Stimulated activated CD8-positive, alpha-beta memory T cell treated with anti-CD3 and anti-CD28 coated beads, Interleukin-15, amount 100 ng/mL, for 24 hours (primary cell): ENCODE measurements around the gene SLC44A5.
"Not testable (repeated sequence)": the region's sequence is repeated elsewhere in the genome, so short reads cannot be mapped to it uniquely, and the experiment has no call there.

ENCODE experiments used
- DNase-seq: peaks from one replicate; pipeline ENCODE4 v3.0.0-alpha.2; 2020; ENCODE audit warnings: low read depth

The SLC44A5 gene

DNA sequence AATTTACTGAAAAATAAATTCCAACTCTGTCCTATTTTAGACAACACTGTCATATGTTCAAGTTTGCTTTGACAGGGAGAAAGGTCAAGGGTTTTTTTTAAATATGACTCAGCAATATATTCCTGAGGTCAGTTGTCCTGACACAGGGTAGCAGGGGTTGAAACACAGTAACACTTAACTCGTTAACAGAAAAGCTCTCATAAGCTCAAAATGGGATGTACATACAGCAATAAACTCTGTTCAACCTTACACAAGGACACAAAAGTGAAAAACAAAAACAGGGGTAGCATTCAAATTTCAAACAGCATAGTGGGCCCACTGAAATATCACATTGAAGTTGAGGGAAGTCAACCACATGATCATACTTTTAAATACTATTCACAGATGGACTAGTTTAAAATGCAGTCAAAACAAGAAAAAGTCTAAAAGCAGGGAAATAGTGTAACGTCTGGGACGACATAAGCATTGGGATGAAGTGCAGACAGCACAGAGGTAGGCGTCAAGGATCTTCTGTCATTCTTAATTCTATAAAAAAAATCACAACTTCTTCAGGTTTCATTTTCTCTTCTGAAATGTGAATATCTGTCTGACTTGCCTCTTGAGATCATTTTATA is 89.9 kb downstream of the SLC44A5 start:
- no peak for DNase-seq

DNA sequence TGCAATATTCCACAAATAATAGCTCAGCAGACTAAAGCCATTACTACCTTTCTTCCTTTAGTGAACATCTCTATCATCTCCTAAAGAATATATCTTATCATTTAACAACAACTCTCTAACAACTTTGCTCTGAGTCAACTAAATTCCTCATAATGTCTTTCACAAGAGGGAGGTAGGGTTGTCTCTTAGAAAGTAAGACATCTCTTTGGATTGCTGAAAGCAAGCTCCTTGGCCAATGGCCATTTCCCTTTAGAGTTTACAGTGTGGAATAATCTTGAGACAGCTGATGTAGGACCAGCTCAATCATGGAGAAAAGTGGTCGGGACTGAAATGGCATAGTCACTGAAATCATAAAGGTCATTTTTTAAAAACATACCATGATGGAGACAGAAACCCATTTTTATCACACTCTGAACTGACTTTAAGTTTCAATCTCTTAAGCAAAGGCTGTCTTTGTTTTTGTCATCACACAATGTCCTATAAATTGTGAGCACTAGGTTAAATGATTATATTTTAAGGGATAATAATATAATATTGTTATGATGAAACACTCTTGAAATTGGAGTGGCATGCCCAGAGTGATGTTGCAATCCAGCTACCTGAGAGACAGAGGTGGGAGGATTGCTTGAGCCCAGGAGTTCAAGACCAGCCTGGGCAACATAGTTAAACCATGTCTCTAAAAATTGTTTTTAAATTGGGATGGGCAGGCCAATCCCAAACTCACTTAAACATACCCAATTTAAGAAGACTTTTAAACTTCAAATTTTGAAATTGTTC is 91.1 kb downstream of the SLC44A5 start:
- DNase-seq = no peak

GRCh38 chr1:75518686-75519085 is 92.2 kb downstream of the SLC44A5 start:
- no peak for DNase-seq

DNA sequence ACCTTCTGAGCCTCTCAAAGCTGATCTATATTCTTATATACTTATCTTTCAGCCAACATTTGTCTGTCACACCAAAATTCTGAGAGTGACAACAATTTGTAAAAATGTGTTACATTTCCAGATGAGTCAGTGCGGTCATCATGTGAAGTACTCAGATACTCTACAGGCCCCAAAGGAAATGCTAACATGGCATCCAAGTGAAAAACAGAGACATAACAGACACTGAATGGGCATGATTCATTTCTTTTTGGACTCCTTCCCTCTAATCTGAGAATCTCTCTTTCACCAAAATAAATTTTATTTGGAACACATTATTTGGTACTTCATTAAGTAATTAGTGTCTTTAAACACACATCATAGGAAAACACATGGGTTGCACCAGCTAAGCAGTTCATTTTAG is 96.6 kb downstream of the SLC44A5 start:
- DNase-seq = no peak

- no peak for DNase-seq
These were observed 103.9 kb downstream of the SLC44A5 start for GRCh38 chr1:75506976-75507375.

DNA sequence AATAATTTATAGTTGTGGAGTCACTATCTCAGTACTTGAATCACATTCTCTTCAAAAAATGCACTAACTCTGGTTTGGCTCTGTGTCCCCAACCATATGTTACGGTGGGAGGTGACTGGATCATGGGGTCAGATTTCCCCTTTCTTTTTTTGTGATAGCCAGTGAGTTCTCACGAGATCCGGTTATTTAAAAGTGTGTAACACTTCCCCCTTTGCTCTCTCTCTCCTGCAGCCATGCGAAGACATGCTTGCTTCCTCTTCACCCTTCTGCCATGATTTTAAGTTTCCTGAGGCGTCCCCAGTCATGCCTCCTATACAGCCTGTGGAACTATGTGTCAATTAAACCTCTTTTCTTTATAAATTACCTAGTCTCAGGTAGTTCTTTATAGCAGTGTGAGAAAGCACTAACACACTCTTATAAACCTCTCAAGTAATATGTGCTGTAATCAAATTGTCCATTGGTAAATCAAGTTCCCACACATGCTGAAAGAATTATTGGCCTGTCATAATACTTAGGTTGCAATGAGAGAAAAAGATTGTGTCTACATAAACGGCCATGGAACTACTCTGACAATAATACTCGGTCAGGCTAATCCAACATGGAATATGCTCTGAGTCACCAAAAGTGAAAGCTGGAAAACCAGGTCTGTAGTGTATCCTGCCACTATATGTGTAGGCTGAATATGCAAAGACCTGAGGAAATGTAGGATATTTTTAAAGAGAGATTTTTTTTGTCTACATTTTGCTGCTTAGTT is 107.5 kb downstream of the SLC44A5 start:
- no peak for DNase-seq

DNA sequence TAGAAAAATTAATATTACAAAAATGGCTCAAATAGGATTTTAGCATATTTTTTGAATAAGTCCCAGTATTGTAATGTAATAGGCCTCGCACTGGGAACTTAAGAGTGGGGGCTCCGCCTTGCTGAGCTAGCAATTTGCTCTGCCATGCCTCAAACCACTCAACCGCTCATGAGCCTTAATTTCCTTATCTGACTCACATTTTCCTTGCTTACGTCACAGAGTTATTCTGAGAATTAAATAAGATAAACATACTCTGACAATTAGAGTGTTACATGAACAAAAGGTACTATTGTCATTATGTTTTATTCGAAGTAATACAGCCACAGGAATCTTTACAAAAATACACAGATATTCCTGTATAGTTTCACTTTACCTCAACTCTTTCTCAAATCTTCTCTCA is 108.1 kb downstream of the SLC44A5 start:
- no peak for DNase-seq

DNA sequence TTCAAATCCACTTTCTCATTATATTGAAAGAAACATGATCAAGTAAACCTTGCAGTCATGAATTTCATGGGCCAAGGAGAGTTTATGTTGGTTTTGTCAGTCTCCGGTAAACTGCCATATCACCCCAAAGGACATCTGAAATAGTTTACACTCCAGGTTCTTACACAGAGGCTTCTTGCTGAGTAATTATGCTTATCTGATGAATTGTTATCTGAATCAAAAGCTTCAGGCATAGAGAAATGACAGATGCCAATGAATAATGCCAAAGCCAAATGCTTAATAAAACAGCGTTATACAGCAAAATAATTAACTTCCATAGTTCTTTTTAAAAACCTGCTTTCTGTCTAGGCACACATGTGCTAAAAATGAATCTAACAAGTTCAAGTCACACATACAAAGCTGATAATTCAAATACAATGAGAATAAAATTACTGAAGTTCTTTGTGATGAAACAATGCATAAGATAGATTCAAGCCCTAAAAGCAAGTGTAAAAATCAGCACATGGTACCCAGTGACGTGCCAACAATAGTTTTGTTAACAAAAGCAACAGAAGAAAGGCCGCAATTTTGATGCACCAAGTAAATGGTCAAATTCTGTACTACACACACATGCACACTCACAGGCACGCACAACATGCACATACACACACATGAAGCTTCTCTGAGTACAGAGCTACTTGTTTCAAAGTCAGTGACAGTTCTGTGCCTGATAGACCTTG is 109.2 kb downstream of the SLC44A5 start:
- DNase-seq = no peak

DNA sequence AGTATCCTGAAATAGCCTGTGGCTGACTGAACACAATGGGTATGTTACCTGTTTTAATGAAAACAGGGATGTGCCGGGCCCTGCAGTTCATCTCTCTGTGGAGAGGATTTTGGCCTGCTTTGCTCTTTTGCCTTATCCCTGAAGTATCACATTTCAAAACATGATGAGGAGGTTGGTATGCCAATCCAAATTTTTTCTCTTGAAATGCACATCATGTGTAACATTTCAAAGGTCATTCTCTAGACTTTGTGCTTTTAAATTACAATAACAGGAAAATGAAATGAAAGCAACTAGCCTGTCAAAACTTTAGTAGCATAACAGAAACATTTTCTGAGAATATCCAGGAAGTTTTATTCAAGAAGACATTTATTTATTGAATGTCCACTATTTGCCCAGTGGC is 118.9 kb downstream of the SLC44A5 start:
- no peak for DNase-seq

DNA sequence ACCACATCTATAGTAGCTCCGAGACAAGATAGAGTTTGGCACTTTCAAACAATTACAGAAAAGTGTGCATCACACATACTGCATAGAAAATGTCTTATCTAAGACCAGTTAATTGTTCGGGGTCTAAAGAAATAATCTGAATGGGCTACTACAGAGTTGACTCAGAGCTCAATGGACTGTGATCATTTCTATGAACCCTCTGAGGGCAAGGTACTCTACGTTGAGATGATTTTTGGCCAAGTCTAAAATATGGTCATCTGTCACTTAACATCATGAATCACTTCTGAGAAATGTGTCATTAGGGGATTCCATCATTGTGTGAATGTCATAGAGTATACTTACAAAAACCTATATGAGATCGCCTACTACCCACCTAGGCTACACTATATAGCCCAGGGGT is 123.5 kb downstream of the SLC44A5 start:
- DNase-seq = no peak

- no peak for DNase-seq
These were observed 126.1 kb downstream of the SLC44A5 start for GRCh38 chr1:75484789-75485188.

GRCh38 chr1:75482951-75483350 is 128.0 kb downstream of the SLC44A5 start:
- DNase-seq = no peak

DNA sequence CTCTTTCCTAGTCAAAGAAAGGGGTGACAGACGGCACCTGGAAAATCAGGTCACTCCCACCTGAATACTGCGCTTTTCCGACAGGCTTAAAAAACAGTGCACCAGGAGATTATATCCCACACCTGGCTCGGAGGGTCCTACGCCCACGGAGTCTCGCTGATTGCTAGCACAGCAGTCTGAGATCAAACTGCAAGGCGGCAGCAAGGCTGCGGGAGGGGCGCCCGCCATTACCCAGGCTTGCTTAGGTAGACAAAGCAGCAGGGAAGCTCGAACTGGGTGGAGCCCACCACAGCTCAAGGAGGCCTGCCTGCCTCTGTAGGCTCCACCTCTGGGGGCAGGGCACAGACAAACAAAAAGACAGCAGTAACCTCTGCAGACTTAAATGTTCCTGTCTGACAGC is 134.4 kb downstream of the SLC44A5 start:
- not testable (repeated sequence) for DNase-seq

DNA sequence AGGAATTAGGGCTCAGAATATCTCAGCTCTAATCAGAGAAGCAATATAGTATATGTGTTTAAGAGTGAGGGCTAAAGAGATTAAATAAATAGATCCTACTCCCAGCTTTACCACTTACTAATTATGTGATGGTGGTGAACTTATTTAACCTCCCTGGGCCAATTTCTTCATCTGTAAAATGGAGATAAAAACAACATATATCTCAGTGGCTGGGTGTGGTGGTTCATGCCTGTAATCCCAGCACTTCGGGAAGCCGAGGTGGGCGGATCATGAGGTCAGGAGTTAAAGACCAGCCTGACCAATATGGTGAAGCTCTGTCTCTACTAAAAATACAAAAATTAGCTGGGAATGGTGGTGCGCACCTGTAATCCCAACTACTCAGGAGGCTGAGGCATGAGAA is 135.2 kb downstream of the SLC44A5 start:
- DNase-seq = no peak

- no peak for DNase-seq
These were observed 137.8 kb downstream of the SLC44A5 start for GRCh38 chr1:75472971-75473603.

GRCh38 chr1:75472089-75472970 is 138.6 kb downstream of the SLC44A5 start:
- DNase-seq = no peak

- DNase-seq = no peak
These were observed 139.7 kb downstream of the SLC44A5 start for GRCh38 chr1:75471252-75471651.

DNA sequence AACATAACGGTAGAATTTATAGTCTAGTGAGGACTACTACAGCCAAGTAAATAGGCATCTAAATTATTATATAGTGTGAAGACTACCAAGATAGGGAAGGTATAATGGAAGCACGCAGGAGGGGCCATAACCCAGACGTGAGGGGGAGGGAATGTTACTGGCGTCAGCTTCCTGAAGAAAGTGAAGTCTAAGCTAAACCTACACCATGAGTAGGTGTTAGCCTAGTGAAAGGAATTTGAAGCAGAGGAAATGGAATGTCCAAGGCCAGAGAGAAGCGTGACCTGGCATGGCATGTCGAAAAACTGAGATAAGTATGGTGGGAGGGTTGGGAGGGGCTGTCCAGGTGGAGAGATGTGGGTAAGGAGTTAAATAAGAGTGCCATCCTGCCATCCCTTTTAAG is 140.5 kb downstream of the SLC44A5 start:
- DNase-seq = no peak

GRCh38 chr1:75469586-75470173 is 141.2 kb downstream of the SLC44A5 start:
- no peak for DNase-seq

GRCh38 chr1:75461808-75462325 is 149.0 kb downstream of the SLC44A5 start:
- DNase-seq = no peak
